ENCODE measurements around the gene TAF4.

TAF4 gene

DNA sequence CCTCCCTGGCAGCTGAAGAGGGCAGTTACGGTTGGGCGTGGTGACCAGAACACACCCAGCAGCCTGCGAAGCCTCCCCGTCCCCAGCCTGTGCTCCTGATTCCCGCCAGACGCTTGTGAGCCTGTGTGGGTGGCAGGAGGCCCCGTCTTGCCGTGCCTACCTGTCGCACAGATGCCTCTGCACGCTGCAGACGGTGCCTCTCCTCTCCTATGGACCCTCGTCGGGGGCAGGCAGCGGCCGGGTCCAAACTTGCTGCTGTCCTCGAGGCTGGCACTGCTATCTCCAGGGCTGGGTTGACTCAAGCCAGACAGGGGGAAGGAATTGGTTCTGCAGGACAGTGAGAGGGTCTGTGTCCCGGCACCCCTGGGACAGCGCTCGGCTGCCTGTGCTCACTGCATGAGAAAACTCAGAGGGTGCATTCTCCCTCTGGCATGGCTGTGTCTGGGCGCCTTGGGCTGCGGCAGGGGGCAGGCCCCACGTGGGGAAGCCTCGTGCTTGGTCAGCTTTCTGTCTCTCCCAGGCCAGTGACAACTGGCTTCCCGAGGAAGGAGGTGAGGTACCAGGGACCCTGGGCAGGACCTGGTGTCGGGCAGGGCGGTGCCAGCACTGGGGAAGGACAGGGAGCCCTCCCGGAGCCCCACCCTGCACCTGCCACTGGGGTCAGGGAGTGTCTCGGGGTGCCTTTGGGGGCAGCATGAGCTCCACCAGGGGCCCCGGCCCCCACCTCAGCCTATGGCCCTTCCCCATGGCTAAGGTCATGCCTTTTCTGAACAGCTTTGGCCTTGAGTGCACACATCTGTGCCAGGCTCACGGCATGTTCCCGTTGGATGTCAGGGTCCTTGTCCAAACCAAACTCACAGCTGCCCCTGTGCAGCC is 127.5 kb downstream of the TAF4 start:
- DNase-seq (ENCODE audit: low read depth in 2 of 2), result no peak
- TF ChIP-seq, protein P1, sequence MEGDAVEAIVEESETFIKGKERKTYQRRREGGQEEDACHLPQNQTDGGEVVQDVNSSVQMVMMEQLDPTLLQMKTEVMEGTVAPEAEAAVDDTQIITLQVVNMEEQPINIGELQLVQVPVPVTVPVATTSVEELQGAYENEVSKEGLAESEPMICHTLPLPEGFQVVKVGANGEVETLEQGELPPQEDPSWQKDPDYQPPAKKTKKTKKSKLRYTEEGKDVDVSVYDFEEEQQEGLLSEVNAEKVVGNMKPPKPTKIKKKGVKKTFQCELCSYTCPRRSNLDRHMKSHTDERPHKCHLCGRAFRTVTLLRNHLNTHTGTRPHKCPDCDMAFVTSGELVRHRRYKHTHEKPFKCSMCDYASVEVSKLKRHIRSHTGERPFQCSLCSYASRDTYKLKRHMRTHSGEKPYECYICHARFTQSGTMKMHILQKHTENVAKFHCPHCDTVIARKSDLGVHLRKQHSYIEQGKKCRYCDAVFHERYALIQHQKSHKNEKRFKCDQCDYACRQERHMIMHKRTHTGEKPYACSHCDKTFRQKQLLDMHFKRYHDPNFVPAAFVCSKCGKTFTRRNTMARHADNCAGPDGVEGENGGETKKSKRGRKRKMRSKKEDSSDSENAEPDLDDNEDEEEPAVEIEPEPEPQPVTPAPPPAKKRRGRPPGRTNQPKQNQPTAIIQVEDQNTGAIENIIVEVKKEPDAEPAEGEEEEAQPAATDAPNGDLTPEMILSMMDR (IDR thresholded peaks at IDR 0.05; ENCODE audit: low read depth, low read length), result no peak
- H3K4me3 ChIP-seq (replicated peaks in 1 of 2; ENCODE audit: low read depth in 2 of 2, low read length in 2 of 2), result no peak overlapping the region

DNA sequence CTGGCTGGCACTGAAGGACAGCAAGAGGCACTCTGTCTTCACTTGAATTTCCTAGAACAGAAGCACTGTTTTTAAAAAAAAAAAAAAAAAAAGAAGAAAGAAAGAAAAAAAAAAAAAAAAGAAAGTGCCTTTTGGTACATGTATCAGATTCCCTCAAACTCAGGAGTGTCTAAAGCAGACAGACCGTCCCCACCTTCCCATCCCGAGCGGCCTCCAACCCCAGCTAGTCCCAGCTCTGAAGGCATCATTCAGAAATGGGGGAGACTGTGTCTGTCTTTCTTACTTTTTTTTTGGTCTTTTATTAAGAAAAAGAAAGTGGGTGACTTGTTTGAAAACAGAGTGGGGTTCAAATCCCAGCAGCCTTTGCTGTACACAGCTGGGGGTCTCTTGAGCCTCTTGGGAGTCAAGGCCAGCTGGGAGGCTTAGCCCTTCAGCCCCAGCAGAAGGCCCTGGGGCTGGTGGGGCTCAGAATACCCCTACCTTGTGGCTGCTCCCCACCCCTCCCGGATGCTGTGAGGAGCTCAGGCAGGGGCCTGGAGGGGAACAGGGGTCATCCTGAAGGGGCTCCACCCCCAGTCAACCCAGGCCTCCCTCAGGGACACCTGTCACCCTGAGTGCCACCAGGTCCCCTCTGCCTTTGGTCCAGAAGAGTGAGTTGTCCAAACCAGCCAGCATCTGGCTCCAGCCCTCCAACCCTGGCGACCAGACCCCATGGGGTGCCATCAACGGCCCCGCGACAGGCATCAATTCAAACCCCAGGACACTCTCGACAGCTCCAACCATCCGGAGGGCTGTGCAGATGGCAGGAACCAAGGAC is 128.3 kb downstream of the TAF4 start:
- H3K4me3 ChIP-seq (replicated peaks in 1 of 2; ENCODE audit: low read depth in 2 of 2, low read length in 2 of 2), result no peak overlapping the region
- DNase-seq (ENCODE audit: low read depth in 2 of 2), result no peak
- TF ChIP-seq, protein P1 (IDR thresholded peaks at IDR 0.05; ENCODE audit: low read depth, low read length), result no peak

DNA sequence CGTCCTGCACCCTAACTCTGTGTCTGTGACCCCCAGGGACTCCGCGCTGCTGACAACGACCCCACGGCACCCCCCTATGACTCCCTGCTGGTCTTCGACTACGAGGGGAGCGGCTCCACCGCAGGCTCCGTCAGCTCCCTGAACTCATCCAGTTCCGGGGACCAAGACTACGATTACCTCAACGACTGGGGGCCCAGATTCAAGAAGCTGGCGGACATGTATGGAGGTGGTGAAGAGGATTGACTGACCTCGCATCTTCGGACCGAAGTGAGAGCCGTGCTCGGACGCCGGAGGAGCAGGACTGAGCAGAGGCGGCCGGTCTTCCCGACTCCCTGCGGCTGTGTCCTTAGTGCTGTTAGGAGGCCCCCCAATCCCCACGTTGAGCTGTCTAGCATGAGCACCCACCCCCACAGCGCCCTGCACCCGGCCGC is 129.0 kb downstream of the TAF4 start:
- TF ChIP-seq, protein P1 (IDR thresholded peaks at IDR 0.05; ENCODE audit: low read depth, low read length), result no peak
- H3K4me3 ChIP-seq (replicated peaks in 1 of 2; ENCODE audit: low read depth in 2 of 2, low read length in 2 of 2), result no peak overlapping the region
- no peak for DNase-seq (ENCODE audit: low read depth in 2 of 2)

DNA sequence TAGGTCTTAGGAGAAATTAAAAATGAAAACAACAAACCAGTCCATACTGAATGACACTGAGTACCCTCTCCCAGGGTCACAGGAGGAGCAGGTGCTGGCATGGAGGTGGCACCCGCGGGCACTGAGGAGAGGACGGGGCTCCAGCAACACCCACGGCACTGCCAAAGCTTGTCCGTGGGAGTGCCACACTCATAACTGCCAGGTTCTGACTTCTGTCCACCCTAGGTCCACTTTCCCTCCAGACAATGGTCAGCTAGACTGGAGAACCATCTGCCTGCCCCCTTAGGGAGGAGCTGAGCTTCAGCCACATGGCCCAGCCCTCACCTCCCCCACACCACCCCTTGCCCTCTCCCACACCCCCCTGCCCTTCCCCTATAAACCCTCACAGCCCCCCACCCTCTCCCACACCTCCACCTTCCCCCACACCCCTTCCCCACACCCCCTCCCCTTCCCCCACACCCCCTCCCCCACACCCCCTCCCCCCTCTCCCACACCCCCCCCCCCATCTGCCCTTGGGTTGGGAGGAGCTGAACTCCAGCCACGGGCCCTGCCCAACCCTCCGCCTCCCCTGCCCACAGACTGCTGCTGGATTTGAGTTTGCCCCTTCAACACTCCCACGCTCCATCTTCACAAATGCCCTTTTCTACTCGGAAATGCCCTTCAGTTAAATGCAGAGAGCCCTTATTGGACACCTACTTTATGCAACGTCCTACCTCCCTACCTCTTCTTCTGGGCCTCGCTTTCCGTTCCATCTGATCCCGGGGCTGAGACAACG is 129.6 kb downstream of the TAF4 start:
- no peak overlapping the region for H3K4me3 ChIP-seq (replicated peaks in 1 of 2; ENCODE audit: low read depth in 2 of 2, low read length in 2 of 2)
- no peak for DNase-seq (ENCODE audit: low read depth in 2 of 2)
- TF ChIP-seq, protein P1 (IDR thresholded peaks at IDR 0.05; ENCODE audit: low read depth, low read length), result no peak

DNA sequence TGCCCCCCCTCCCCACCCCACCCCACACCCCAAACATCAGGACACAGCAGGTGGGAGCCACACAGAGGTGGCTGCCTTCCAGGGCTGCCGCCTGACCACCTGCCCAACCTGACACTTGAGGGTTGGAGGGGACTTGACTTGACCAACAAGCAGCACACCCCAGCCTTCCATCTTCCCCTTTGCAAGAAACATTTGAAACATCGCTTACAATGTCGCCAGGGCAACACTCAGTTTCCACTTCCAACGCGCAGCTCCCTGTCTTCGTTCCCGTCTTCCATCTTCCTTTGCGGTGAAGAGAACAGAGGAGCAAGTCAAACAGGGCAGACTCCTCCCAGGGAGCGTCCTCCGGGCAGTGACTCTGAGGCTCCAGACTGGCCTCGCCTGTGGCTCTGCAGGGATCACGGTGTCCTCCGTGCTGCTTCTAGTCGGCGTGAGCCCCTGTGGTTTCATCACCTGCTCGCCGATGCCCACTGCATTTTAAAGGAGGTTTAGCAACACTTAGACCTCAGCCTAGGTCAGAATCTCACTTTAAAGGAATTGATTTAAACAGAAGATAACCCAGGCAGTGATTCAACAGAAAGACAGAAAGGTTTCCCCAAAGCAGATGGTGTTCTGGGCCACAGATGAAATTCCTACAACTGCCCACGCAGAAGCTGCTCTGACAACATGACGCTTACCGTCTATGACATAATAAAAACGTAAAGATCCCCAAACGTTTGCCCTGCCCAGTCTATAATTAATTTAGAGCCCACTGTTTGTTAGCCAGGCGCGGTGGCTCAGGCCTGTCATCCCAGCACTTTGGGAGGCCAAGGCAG is 130.8 kb downstream of the TAF4 start:
- no peak overlapping the region for H3K4me3 ChIP-seq (replicated peaks in 1 of 2; ENCODE audit: low read depth in 2 of 2, low read length in 2 of 2)
- DNase-seq (ENCODE audit: low read depth in 2 of 2), result no peak
- TF ChIP-seq, protein P1 (IDR thresholded peaks at IDR 0.05; ENCODE audit: low read depth, low read length), result no peak

Data from cardiac fibroblast (primary cell).